C4-2B (cell line): ENCODE measurements around the gene LMF1.

ENCODE experiments used
- ZFX ChIP-seq: fragments of 450-650 bp; IDR thresholded peaks from 2 replicates; pipeline ENCODE4 v1.6.1; 2017
- TF ChIP-seq, protein P1 (sequence below): fragments of 450-650 bp; conservative IDR thresholded peaks from 2 replicates; pipeline ENCODE4 v1.5.1; 2017; ENCODE audit warnings: mild to moderate bottlenecking

DNA sequence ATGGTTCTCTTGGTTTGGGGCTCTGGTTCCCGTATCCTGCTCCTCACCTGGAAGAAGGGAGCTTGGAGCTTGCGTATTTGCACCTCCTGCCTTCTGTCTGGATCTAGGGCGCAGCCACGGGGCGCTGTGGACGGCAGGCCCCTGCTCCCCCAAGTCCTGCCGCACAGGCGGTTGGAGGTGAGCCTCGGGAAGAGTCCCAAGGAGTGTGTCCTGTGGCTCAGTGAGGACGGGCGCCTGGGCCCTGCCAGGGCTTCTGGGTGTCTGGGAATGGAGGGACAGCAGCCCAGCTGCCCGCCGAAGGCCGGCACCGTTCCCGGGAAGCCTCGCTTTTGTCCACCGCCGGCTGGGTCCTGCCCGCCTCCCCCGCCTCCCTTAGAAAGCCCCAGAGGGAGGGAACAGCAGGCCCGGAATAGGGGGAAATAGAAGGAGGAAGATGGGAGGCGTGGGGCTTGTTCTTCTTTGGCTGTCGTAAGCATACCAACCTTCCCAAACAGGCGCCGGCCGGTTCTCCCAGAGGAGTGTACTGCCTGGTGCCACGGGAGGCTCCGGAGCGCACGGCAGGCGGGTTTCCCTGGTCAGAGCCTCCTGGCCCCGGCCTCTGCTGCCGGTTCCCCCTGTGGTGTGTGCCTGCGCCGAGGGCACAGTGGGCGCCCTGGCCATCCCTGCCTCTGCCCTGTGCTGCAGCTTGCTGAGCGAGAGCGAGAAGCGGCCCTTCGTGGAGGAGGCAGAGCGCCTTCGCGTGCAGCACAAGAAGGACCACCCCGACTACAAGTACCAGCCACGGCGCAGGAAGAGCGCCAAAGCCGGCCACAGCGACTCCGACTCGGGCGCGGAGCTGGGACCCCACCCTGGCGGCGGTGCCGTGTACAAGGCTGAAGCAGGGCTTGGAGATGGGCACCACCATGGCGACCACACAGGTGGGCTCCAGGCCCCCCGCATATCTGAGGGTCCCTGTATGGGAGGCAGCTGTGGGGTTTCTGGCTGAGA lies 12.6 kb upstream of the LMF1 start:
- TF ChIP-seq, protein P1, sequence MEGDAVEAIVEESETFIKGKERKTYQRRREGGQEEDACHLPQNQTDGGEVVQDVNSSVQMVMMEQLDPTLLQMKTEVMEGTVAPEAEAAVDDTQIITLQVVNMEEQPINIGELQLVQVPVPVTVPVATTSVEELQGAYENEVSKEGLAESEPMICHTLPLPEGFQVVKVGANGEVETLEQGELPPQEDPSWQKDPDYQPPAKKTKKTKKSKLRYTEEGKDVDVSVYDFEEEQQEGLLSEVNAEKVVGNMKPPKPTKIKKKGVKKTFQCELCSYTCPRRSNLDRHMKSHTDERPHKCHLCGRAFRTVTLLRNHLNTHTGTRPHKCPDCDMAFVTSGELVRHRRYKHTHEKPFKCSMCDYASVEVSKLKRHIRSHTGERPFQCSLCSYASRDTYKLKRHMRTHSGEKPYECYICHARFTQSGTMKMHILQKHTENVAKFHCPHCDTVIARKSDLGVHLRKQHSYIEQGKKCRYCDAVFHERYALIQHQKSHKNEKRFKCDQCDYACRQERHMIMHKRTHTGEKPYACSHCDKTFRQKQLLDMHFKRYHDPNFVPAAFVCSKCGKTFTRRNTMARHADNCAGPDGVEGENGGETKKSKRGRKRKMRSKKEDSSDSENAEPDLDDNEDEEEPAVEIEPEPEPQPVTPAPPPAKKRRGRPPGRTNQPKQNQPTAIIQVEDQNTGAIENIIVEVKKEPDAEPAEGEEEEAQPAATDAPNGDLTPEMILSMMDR, result no peak
- no peak for TF ChIP-seq ZFX
